NB4 (cell line): ENCODE results near the gene SDSL.

Experiments
- DNase-seq: peaks from one replicate; pipeline ENCODE4 v3.0.0; 2010; ENCODE audit warnings: low read depth
- H3K4me3 ChIP-seq: one replicate; pipeline ENCODE4 v1.5.1; 2011; ENCODE audit warnings: mild to moderate bottlenecking, low read depth, low read length, moderate library complexity
- MYC ChIP-seq: IDR thresholded peaks from 2 replicates; pipeline ENCODE4 v1.6.1; 2011; ENCODE audit warnings: low read depth, low read length
- POLR2A ChIP-seq: IDR thresholded peaks from 2 replicates; pipeline ENCODE4 v1.6.1; 2011; ENCODE audit warnings: mild to moderate bottlenecking; ENCODE audit not compliant: insufficient read length; ENCODE audit errors: extremely low read depth
- TF ChIP-seq, protein P1 (sequence below): IDR thresholded peaks from one replicate; pipeline ENCODE4 v1.5.1; 2012; ENCODE audit warnings: low read depth, low read length
- TF ChIP-seq, protein P2 (sequence below): IDR thresholded peaks from 2 replicates; pipeline ENCODE4 v1.6.1; 2011; ENCODE audit warnings: low read depth, low read length

SDSL gene

DNA sequence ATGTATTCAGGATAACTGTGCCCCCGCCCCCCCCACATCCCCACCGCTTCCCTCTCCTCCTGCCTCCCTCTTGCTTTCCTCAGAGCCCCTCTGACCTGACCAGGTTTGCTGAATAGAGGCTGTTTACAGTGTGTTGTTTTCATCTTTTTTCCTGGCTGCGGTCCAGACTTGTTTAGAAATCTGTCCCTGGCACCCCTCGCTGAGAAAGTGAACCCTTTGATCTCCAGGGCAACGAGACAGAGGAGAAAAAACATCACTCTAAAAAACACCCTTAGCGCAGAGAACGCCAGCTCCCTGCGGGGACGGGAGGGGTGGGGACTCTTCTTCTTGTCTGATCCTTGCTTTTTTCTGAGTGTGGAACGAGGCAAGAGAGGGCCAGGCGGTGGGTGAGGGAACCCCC, 41.0 kb upstream of the SDSL start:
- TF ChIP-seq, protein P1, sequence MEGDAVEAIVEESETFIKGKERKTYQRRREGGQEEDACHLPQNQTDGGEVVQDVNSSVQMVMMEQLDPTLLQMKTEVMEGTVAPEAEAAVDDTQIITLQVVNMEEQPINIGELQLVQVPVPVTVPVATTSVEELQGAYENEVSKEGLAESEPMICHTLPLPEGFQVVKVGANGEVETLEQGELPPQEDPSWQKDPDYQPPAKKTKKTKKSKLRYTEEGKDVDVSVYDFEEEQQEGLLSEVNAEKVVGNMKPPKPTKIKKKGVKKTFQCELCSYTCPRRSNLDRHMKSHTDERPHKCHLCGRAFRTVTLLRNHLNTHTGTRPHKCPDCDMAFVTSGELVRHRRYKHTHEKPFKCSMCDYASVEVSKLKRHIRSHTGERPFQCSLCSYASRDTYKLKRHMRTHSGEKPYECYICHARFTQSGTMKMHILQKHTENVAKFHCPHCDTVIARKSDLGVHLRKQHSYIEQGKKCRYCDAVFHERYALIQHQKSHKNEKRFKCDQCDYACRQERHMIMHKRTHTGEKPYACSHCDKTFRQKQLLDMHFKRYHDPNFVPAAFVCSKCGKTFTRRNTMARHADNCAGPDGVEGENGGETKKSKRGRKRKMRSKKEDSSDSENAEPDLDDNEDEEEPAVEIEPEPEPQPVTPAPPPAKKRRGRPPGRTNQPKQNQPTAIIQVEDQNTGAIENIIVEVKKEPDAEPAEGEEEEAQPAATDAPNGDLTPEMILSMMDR = no peak
- no peak for TF ChIP-seq MYC
- TF ChIP-seq, protein P2, sequence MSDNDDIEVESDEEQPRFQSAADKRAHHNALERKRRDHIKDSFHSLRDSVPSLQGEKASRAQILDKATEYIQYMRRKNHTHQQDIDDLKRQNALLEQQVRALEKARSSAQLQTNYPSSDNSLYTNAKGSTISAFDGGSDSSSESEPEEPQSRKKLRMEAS = no peak
- no peak for TF ChIP-seq POLR2A
- no peak overlapping the region for H3K4me3 ChIP-seq
- DNase-seq = no peak

DNA sequence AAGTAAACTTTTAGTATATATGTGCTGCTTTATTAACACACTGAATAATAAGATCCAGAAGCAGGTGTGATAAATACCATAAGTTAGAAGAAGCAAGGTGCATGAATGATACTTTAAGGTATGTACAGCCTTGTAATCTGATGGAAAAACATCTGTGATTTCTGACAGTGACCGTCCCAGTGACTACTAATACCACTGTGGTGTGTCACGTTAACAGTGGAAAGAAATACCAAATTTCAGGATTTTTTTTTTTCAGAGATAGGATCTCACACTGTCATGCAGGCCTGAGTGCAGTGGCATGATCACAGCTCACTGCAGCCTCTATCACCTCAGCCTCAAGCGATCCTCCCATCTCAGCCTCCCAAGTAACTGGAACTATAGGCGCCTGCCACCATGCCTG, 40.0 kb upstream of the SDSL start:
- no peak for DNase-seq
- H3K4me3 ChIP-seq = no peak overlapping the region
- TF ChIP-seq POLR2A = no peak
- TF ChIP-seq, protein P1 = no peak
- no peak for TF ChIP-seq MYC
- TF ChIP-seq, protein P2 = no peak

DNA sequence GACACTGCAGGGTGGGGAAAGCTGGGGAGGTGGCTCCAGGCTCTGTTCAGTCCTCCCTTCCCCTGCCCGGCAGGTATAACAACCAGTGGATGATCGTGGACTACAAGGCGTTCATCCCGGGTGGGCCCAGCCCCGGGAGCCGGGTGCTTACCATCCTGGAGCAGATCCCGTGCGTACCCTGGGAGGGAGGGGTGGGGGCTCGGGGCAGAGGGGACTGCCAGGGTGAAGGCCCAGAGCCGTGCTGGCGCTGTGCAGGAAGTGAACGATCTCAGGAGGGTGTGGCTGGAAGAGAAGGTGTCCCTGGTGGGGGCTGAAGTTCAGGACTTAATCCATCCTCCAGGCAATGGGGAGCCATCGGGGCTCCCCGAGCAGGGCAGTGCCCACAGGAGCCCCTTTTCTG, 37.4 kb upstream of the SDSL start:
- TF ChIP-seq, protein P1 = no peak
- DNase-seq = no peak
- no peak overlapping the region for H3K4me3 ChIP-seq

DNA sequence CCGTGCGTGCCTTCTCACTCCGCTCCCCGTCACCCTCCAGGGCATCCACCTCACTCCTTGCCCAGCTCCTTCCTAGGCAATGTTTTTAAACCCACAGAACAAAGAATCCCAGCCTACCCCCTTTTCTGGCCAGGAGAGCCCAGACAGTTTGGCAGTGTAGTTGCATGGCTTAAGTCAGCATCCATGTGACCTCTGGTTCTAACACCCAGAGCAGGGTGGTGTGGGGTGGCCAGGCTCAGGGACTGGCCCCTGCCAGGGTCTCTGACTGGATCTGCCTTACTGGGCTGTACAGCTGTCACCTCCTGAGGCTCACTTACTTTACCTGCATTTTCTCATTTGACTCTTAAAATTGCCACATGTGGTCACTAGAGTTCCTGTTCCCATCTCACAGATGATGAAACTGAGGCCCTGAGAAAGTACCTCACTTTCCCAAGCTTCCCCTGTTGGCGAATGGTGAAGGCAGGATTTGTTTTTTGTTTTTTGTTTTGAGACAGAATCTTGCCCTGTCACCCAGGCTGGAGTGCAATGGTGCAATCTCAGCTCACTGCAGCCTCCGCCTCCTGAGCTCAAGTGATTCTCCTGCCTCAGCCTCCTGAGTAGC, 36.8 kb upstream of the SDSL start:
- DNase-seq = no peak
- no peak for TF ChIP-seq POLR2A
- TF ChIP-seq, protein P1 = no peak
- TF ChIP-seq, protein P2 = no peak
- TF ChIP-seq MYC = no peak
- no peak overlapping the region for H3K4me3 ChIP-seq

DNA sequence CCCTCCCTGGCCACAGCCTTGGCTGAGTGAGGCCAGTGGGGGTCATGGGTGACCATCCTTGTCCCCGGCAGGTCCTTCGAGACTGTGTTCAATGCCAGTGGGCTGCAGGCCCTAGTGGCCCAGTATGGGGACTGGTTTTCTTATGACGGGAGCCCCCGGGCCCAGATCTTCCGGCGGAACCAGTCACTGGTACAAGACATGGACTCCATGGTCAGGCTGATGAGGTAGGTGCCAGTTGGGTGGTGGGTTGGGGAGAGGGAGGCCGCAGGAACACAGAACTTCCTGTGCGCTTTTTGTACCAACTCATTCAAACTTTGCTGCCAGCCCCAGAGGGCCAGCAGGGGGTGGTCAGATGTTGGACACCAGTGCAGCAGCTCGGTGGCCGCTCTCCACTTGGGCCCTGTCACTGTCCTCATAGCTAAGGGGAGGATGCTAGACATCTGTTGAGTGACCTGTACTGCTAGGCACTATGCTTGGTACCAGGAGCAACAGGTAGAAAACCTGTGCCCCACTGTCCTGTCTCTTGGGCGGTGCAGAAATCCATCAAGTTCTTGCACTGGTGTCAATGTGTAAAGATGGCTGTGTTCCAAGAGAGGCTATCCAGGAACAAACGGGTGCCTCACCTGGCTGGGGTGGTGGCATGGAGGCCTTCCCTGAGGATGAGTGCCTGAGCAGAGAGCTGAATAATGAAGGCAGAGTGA, 35.2 kb upstream of the SDSL start:
- no peak for DNase-seq
- no peak overlapping the region for H3K4me3 ChIP-seq
- TF ChIP-seq, protein P2 = no peak
- no peak for TF ChIP-seq POLR2A
- TF ChIP-seq, protein P1 = no peak
- no peak for TF ChIP-seq MYC
